GM08714 (cell line): Measurements from ENCODE around the gene HAND2.

Experiments
- H3K4me3 ChIP-seq: fragments of 200-500 bp; sonication (Bioruptor generic); 2 replicates; pipeline ENCODE4 v1.5.1; 2014; ENCODE audit warnings: mild to moderate bottlenecking, low read length, inconsistent platforms
- ZNF274 ChIP-seq: IDR thresholded peaks from 2 replicates; pipeline ENCODE4 v1.6.1; 2012; ENCODE audit warnings: mild to moderate bottlenecking, low read depth, low read length

Gene HAND2

DNA sequence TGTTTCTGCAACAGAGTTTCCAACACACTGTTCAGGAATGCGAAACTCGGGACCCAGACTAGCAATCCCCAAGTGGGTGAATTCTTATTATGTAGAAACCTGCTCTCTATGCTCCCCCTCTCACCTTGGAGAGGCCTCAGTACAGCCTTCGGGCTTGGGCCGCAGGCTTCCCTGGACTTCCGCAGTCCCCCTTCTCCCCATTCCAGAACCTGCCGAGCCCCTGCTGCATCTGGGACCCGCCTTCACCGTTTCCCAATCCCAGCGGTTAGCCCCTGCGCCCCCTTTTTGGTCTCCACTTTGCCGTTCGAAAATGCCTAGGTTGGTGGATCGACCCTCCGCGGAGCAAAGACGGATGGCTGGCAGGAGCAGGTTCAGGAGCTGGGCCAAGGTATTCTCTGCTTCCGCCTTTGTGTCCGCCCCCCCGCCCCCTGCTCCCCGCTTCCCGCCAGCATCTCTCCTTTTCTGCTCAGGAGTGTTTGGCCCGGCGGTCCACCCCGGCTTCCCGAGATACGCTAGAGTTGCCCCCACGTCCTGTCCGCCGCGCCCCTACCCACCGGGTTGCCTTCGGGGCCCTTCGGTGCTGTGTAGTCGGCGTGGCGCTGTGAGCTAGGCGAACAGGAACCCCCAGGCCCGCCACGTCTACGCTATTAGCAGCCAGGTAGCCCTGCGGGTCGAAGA lies 11.5 kb downstream of the HAND2 start:
- TF ChIP-seq ZNF274, result no peak
- no peak overlapping the region for H3K4me3 ChIP-seq

DNA sequence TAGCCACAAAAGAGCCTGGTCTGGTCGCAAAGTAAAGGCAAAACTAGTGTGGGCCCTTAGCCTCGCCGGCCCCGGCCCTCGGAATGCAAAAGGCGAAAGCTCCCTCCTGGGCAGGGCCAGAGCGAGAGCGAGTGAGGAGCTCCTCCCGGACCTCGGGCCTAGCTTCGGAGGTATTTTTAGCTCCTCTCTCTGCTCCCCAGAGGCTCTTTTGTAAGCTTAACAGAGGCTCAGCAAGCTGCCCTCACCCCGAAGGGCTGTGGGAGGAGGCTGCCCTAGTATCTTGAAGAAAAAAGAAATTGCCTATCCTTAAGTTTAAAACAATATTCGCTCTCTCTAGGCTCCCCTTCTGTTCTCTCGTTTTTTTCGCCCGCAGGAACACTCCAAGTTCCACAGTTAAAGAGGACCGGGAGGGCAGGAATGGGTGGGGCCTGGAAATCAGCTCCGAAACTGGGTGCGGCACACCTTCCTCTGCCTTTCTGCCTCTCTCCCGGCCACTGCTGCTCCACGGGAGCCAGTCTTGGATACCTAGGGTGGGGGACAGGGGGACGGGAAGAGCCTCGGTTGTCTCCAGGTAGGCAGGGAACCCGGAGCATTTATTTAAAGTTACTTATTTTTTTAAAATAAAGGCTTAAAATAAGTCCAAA lies 12.1 kb downstream of the HAND2 start:
- no peak for TF ChIP-seq ZNF274
- H3K4me3 ChIP-seq, result no peak overlapping the region

DNA sequence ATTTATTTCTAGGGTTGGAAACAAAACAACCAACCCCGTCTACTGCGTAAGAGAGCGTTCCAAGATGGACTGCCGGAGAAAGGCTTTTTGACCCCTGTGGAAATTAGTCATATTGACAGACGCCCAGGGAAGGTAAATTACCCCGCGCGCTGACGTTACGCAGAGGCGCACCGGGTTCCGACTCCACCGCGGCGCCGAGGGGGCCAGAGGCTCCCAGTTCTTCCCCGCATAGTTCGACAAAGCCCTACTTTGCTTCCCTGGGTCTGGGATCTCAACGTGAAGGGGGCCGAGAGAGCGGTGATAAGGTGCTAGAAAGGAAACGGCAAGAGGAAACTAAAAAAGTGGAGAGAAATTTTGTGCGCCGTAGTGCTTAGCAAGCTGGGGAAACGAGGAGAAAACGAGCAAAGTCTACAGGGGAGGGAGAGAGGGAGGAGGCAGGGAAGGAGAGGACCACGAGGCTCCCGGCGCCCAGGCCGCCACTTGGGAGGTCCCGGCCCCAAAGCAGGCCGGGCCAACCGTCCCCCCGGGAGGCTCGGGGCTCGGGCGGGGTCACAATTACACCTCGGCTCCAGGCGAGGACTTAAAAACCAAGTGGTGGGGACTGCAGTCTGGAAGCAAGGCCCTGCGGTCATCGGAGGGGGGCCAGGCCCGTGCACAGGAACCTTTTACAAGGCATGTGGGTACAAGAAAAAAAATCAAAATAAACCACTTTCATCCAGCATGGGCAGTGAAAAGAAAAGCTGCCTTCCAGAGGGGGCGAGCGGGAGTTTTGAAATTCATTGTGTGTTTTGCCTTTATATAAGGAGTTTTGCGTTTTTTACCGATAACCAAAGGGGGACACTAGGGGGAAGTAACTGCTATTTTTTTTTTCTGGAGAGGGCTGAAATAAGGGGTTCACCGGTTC lies 13.2 kb downstream of the HAND2 start:
- H3K4me3 ChIP-seq, result no peak overlapping the region
- no peak for TF ChIP-seq ZNF274

DNA sequence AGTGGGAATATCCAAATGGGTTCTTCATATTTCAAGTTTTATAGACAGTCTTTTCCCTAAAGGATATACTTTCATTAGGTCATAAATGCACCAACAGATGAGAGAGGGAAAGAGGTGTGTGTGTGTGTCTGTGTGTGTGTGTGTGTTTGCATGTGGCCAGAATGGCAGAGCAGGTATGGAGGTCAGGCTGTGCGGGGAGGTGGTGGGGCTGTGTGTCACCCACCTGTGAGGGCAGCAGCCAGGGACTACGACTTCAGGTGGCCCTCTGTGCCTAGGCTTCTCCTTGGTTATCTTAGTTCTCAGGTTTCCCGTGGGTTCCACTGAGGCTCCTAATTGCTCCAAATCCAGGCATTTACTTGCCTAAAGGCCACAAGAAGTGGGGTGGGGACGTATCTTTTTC lies 14.6 kb downstream of the HAND2 start:
- TF ChIP-seq ZNF274, result no peak
- no peak overlapping the region for H3K4me3 ChIP-seq

DNA sequence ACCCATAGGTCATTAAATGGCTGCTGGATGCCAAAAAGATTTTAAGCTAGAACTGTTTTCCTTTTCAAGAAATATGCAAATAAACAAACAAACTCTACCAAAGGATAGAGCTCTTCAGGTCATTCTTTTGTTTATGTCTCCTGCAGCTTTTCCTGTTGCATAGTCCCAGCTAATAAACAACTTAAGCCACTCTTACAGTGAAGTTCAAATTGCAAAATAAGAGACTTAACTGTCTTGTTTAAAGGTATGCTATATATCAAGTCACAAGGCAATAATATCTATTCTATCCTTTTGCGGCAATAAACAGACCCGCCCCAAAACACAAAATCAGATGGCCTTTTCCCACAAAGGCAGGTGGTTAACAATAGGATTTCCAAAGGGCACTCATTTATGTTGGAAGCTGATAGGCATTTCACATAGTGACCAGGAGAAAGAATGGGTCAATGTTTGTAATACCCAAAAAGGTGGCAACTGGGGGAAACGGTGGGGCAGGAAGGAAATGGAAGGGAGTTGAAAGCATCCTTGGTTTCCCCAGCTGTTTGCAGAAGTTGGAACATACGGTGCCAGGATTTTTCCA lies 15.3 kb downstream of the HAND2 start:
- TF ChIP-seq ZNF274, result no peak
- H3K4me3 ChIP-seq, result no peak overlapping the region

DNA sequence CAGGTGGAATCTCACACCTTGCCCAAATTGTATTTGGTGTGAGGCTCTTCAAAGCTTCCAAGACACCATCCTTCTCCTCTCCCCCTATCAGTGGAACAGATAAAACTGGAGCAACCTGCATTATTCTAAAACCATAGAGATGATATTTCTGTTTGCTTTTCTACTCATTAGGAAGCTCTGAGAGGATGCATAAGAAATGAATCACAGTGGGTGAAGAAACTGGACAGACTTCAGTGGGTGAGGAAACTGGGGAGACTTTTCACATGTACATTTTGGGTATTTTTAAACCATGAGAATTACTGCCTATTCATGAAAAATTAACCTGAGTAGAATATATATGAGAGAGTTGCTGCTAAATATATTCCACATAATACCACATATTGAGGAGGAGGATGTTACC lies 16.4 kb downstream of the HAND2 start:
- no peak for TF ChIP-seq ZNF274

DNA sequence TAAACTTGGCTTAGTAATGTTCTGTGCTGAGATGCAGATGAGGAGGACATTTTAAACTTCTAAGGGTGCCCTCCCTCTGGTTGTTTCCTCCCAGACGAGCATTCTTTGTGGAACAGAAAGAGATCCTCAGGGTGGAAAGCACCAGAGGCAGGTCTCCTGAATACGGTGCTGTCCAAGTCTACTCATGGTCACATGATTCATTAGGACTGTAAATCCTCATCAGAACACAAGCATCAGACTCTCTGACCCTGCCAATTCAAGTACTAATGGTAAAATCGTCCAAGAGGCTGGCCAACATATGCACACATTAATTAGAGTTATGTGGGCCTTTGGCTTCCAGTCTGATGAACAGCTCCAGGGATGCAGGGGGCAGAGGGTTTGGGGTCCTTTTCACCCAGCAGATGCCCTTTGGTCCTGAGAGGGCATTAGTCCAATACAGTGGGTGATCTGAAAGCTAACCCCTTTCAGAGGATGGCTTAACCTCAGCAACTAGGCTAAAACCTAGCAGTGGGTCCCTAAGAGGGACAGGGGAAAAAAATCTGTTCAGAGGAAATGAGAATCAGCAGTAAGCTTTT lies 18.2 kb downstream of the HAND2 start:
- TF ChIP-seq ZNF274, result no peak
- no peak overlapping the region for H3K4me3 ChIP-seq

More for the DNA sequence above, 16.4 kb downstream of the HAND2 start:
- no peak overlapping the region for H3K4me3 ChIP-seq

DNA sequence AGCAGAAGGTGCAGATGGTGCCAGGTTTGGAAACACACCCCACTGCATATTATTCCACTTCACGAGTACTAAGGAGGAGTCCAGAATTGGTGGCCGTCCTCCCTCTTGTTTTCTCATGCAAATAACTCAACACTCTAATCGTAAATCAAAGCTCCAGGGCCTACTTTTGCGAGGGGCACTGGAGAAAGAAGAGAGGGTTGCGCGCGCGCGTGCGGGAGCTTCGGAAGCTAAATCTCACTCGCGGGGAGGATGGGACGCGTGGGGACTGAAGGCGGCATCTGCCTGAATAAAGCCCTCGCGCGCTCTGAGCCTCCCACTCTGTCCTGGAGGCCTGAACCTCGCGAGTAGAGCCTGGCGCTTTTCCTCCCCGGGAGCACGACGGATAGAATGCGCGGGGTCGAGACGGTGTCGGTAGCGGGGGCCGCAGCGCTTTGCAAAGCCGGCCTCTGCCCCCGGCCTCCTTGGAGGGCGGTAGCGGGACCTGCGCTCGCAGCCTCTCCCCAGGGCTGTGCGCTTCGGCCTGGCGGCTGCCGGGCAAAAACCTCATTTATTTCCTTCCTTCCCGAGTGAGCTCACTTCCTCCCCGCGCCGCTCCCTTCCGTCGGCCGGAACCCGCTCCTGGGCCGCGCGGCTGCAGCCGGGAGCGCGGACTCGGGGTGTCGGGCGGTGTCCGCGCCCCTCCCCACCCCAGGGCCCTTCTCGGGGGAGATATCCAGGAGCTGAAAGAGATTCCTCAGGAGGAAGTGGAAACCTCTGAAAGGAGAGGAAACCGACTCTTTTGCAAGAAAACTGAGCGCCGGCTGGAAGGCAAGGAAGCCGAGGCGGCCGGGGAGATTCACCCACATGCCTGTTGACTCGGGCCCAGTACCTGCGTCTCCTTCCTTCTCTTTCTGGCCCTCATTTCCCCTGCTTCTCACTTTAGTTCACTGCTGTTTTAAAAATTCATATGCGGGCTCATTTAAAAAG lies 20.7 kb downstream of the HAND2 start:
- no peak for TF ChIP-seq ZNF274
- H3K4me3 ChIP-seq, result peak overlapping the region; percentile 47; the same call in 1 of the 2 replicates

DNA sequence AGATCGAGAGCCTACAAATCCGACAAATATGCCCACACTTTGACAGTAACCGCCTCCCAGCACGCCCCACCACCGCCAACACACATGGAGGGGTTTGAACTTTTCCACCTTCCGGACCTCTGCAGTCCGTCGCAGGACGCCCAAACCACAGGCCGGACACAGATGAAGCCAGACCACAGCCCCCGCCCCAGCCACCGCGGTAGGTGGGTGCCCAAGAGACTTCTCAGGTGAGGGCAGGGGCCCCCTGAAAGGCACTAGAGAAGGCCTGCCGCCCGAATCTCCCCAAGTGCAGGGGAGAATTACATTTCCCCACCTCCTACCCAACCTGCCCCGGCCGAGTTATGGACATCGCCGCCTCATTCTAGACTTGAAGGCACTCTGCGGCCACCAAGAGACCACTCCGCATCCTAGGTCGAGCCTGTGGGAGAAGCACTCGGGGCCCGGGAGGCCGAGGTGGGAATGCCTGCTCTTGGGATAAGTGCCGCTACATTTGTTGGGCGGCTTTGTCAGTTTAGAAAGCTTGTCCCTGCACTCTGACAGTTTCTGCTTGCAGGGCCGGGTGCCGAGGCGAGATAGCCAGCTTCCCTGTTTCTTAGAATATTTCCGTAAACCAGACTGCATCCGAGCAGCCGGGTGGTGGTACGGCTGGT lies 21.5 kb downstream of the HAND2 start:
- H3K4me3 ChIP-seq, result peak overlapping the region; percentile 47; the same call in 1 of the 2 replicates

DNA sequence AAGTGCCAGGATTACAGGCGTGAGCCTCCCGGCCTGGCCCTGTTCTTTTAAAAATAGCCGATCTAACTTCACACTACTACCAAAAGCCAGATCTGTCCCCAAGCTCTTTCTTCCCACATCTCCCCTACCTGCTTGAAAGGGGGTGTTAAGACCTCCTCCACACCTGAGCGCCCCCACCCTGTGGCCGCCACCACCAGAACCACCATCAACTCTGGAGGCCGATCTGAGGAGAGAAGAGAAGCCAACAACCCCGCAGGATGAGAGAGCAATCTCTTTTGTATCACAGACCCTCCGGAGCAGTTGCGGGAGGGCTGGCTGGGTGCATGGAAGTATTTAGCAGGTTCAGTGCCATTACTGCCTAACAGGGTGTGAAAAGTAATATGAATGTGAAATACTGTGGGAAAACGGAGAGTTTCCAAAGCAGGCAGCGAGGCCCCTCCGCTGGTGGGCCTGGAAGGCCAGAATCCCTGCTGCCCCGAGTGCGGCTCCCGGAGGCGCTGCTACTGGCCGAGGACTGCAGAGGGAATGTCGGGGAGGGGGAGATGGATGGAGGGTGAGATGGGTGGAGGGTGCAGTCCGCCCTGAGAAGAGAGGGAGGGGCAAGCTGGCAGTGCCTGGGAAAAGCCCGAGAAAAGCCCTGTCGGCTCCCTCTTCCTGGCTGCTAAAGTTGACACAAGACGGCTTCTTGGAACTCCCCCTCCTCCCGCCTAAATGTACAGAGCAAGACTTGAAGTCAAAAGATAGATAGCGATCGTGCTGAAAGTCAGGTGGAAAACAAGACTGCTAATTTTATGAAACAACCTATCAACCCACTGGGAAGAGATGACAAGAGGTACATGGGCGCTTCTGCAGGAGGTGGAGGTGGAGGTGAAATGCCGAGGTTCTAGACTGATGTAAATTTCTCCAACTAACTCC lies 22.3 kb downstream of the HAND2 start:
- TF ChIP-seq ZNF274, result no peak

More for the DNA sequence above, 21.5 kb downstream of the HAND2 start:
- no peak for TF ChIP-seq ZNF274

DNA sequence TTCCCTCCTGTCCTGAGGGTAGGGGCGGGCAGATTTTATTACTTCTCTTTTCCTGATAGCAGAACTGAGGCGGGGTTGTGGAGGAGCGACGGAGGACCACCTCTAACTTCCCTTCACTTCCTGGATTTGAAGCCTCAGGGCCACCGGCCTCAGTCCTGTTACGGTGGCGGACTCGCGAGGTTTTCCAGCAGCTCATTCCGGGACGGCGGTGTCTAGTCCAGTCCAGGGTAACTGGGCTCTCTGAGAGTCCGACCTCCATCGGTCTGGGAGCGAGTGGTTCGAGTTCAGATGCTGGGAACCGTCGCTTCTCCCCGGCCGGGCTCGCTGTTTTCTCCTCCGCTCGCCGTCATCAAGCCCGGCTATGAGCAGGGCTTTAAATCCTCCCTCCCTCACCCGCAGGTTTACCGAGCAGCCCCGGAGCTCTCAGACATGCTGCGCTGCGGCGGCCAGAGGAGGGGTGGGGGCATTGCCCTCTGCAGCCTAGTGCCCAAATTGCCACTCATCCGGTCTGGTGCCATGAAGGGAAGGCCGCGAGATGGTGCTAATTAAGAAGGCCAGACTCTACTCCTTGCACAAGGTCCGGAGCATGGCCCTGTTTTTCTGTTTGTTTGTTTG lies 23.3 kb downstream of the HAND2 start:
- H3K4me3 ChIP-seq, result peak overlapping the region; percentile 6; the same call in 1 of the 2 replicates
- no peak for TF ChIP-seq ZNF274

More for the DNA sequence above, 22.3 kb downstream of the HAND2 start:
- H3K4me3 ChIP-seq, result no peak overlapping the region; the same call in 1 of the 2 replicates
